Measurements from ENCODE around the gene HPS5. TPM values are rescaled to one million over a fixed set of nuclear protein-coding genes. Genes with fewer than 3 reads are reported as not detected.
"Not testable (repeated sequence)": the region's sequence is repeated elsewhere in the genome, so short reads cannot be mapped to it uniquely, and the experiment has no call there.

Gene HPS5
- total RNA-seq, 1 experiment from 2014 or later = 15.4 TPM

- not testable (repeated sequence) for H3K9me3 ChIP-seq (ENCODE audit: control insufficient read depth, low read depth, low read length); H2AK5ac ChIP-seq (ENCODE audit: insufficient read length, low read length); H3K79me2 ChIP-seq (ENCODE audit: insufficient read depth, low read length); H3K4me2 ChIP-seq (ENCODE audit: insufficient read depth, insufficient read length, low read length); H3K18ac ChIP-seq (ENCODE audit: insufficient read length, low read depth, low read length); H3K36me3 Mint-ChIP-seq (ENCODE audit: insufficient read depth in 1 of 3, low read depth in 3 of 3); H3K27ac ChIP-seq (ENCODE audit: insufficient read length, low read depth, low read length); H2BK120ac ChIP-seq (ENCODE audit: low read depth, low read length, poor library complexity, severe bottlenecking); H3K4me1 Mint-ChIP-seq; H3K14ac ChIP-seq (ENCODE audit: insufficient read depth, low read length); H2BK15ac ChIP-seq (ENCODE audit: low read depth, low read length); H3K9me3 Mint-ChIP-seq; H2BK12ac ChIP-seq (ENCODE audit: insufficient read length, low read depth, low read length); H2AFZ ChIP-seq (ENCODE audit: low read length); H4K20me1 ChIP-seq (ENCODE audit: control insufficient read depth, insufficient read depth, insufficient read length); H3K4ac ChIP-seq (ENCODE audit: low read depth, low read length); H3K56ac ChIP-seq (ENCODE audit: insufficient read length, low read depth, low read length); H3T11ph ChIP-seq (ENCODE audit: low read length); H3K27ac Mint-ChIP-seq; H3K27me3 Mint-ChIP-seq (ENCODE audit: low read depth); H3K4me1 ChIP-seq (ENCODE audit: insufficient read depth, low read length); H3K9ac ChIP-seq (ENCODE audit: extremely low read depth, insufficient read length, low read length); H2BK5ac ChIP-seq (ENCODE audit: insufficient read length, low read length); H3K4me3 Mint-ChIP-seq; H4K5ac ChIP-seq (ENCODE audit: insufficient read length, low read depth, low read length); H3K23me2 ChIP-seq (ENCODE audit: insufficient read length, low read depth, low read length, poor library complexity, severe bottlenecking); H4K91ac ChIP-seq (ENCODE audit: insufficient read length, low read depth, low read length); H3K27me3 ChIP-seq (ENCODE audit: insufficient read depth, low read length); H3K79me1 ChIP-seq (ENCODE audit: insufficient read depth, low read depth, low read length, poor library complexity, severe bottlenecking); H4K8ac ChIP-seq (replicated peaks; ENCODE audit: insufficient read length, low read depth, low read length); DNase-seq; H2BK20ac ChIP-seq (ENCODE audit: low read depth, low read length, poor library complexity, severe bottlenecking); H3K23ac ChIP-seq (ENCODE audit: insufficient read length, low read depth, low read length)
- WGBS (ENCODE audit: extremely low coverage, insufficient read length, low lambda C conversion rate) = no CpG with 5 or more reads among the region's 10 CpGs
These were observed 54.4 kb downstream of the HPS5 start for GRCh38 chr11:18267335-18268133.

All from H9 (cell line).